Naive B cell (primary cell): ENCODE measurements around the gene ASXL2. TPM values are rescaled to one million over a fixed set of nuclear protein-coding genes. Genes with fewer than 3 reads are reported as not detected.
A peak's percentile ranks its signal among the peaks of the same experiment; 100 is the strongest.
"Not testable (repeated sequence)": the region's sequence is repeated elsewhere in the genome, so short reads cannot be mapped to it uniquely, and the experiment has no call there.

Experiments used
- ATAC-seq, 2 donors: fragments of 150-1000 bp; cut with Tn5 transposase; 2 replicates each; pipeline ENCODE4 v1.10.0; 2021; ENCODE audit warnings: low read depth in 2 of 2, mild to moderate bottlenecking in 2 of 2, moderate library complexity in 2 of 2
- DNase-seq: peaks from one replicate; pipeline ENCODE4 v3.0.0; 2022
- H3K27ac Mint-ChIP-seq, 6 donors: one replicate each; pipeline ENCODE4 v1.8.0; 2020 to 2022; ENCODE audit warnings: mild to moderate bottlenecking in 6 of 6, mixed read lengths in 6 of 6, moderate library complexity in 5 of 6, inconsistent platforms in 2 of 6
- H3K27me3 Mint-ChIP-seq, 3 donors: one replicate each; pipeline ENCODE4 v1.8.0; 2021 to 2022; ENCODE audit warnings: mixed read lengths in 3 of 3, mild to moderate bottlenecking in 1 of 3
- H3K36me3 Mint-ChIP-seq, 2 donors: one replicate each; pipeline ENCODE4 v1.8.0; 2020 to 2022; ENCODE audit warnings: mixed read lengths in 2 of 2, inconsistent platforms in 1 of 2, mild to moderate bottlenecking in 1 of 2
- H3K4me1 Mint-ChIP-seq, 3 donors: one replicate each; pipeline ENCODE4 v1.8.0; 2020 to 2022; ENCODE audit warnings: mixed read lengths in 3 of 3, inconsistent platforms in 1 of 3, mild to moderate bottlenecking in 1 of 3, moderate library complexity in 1 of 3
- H3K4me3 Mint-ChIP-seq, 8 donors: one replicate each; pipeline ENCODE4 v1.8.0; 2020 to 2022; ENCODE audit warnings: mild to moderate bottlenecking in 8 of 8, mixed read lengths in 8 of 8, moderate library complexity in 8 of 8, inconsistent platforms in 2 of 8
- H3K9me3 Mint-ChIP-seq, 7 donors: one replicate each; pipeline ENCODE4 v1.8.0; 2020 to 2022; ENCODE audit warnings: mixed read lengths in 7 of 7, mild to moderate bottlenecking in 5 of 7, inconsistent platforms in 2 of 7, moderate library complexity in 1 of 7
- polyA plus RNA-seq, 6 donors: library from polyadenylated mRNA; unstranded; fragments of 300-500 nt; fragmentation: Illumina TruSeq; gene quantifications; one replicate each; pipeline ENCODE4 v1.2.3, GENCODE V29; 2021; ENCODE audit warnings: low read depth in 6 of 6

Gene ASXL2
- polyA plus RNA-seq, 6 donors from 2014 or later = 2.6 to 13.8 (median 8.9) TPM

DNA sequence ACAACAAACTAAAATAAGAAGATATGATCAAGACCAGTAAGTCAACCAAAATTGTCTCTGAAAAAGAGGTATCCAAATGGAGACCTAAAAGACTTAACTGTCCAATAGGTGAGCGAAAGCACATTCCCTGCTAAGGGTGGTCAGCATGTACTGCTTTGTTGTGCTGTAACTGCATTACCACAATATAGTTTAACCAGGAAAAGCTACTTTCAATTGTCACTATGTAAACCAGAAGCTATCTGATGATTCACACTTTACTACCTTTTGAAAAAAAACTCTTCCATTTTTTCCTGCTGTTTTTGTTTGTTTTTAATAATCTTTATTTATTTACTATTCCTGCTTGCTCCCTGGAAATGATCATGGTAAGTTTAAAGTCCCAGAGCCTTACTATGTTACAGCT is 36.1 kb downstream of the ASXL2 start:
- Mint-ChIP-seq H3K9me3 (peaks cover 0 to 2% (median 0%) of the 10 kb centered on the region in 7 donors), H3K4me1 (peaks cover 0 to 4% (median 2%) of the 10 kb centered on the region in 3 donors), H3K27ac (no peak overlapping the region), H3K36me3 (peaks cover 3 to 9% of the 10 kb centered on the region in 2 donors), H3K4me3 (no peak overlapping the region), H3K27me3 (no peaks in the 10 kb centered on the region)
- DNase-seq = no peak
- ATAC-seq = no peak

- peaks cover 0 to 7% (median 0%) of the 10 kb centered on the region in 7 donors for H3K9me3 Mint-ChIP-seq
- ATAC-seq = no peak
- peak overlapping the region in 1 of 6 donors; percentile 69 for H3K27ac Mint-ChIP-seq
- no peak overlapping the region for H3K4me3 Mint-ChIP-seq
- DNase-seq = no peak
- H3K27me3 Mint-ChIP-seq = no peaks in the 10 kb centered on the region
- peaks cover 0 to 4% (median 2%) of the 10 kb centered on the region in 3 donors for H3K4me1 Mint-ChIP-seq
- H3K36me3 Mint-ChIP-seq = peaks cover 7 to 8% of the 10 kb centered on the region in 2 donors
These were observed 40.0 kb downstream of the ASXL2 start for GRCh38 chr2:25838152-25838756.

DNA sequence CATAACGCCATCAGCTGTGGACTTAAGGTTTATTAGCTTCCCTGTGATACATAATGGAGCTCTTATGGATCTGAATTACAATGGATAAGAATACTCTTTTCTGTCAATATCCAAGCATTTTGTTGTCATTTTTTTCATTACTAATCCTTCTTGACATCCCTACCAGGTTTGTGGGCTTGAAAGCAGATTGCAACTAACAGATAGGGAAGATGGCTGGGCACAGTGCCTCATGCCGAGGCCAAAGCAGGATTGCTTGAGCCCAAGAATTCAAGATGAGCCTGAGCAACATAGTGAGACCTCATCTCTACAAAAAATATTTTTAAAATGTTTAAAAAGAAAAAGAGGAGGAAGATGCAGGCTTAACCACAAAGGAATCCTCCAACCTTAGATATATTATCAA is 42.4 kb downstream of the ASXL2 start:
- peaks cover 0 to 24% (median 17%) of the 10 kb centered on the region in 7 donors for H3K9me3 Mint-ChIP-seq
- peaks cover 0 to 4% (median 2%) of the 10 kb centered on the region in 3 donors for H3K4me1 Mint-ChIP-seq
- no peak overlapping the region for H3K4me3 Mint-ChIP-seq
- no peak for DNase-seq
- no peak for ATAC-seq
- H3K27me3 Mint-ChIP-seq = no peaks in the 10 kb centered on the region
- peak overlapping the region in 1 of 6 donors; percentile 7 for H3K27ac Mint-ChIP-seq
- H3K36me3 Mint-ChIP-seq = peaks cover 24 to 26% of the 10 kb centered on the region in 2 donors

GRCh38 chr2:25833566-25833965 is 44.7 kb downstream of the ASXL2 start:
- no peak overlapping the region for H3K27ac Mint-ChIP-seq
- ATAC-seq = no peak
- H3K36me3 Mint-ChIP-seq = peaks cover 31% of the 10 kb centered on the region in 2 donors
- H3K4me1 Mint-ChIP-seq = peaks cover 5 to 10% (median 6%) of the 10 kb centered on the region in 3 donors
- no peak for DNase-seq
- peak overlapping the region in 1 of 8 donors; percentile 44 for H3K4me3 Mint-ChIP-seq
- peaks cover 0 to 26% (median 18%) of the 10 kb centered on the region in 7 donors for H3K9me3 Mint-ChIP-seq
- no peaks in the 10 kb centered on the region for H3K27me3 Mint-ChIP-seq

GRCh38 chr2:25832897-25833296 is 45.4 kb downstream of the ASXL2 start:
- H3K9me3 Mint-ChIP-seq = peaks cover 0 to 26% (median 18%) of the 10 kb centered on the region in 7 donors

DNA sequence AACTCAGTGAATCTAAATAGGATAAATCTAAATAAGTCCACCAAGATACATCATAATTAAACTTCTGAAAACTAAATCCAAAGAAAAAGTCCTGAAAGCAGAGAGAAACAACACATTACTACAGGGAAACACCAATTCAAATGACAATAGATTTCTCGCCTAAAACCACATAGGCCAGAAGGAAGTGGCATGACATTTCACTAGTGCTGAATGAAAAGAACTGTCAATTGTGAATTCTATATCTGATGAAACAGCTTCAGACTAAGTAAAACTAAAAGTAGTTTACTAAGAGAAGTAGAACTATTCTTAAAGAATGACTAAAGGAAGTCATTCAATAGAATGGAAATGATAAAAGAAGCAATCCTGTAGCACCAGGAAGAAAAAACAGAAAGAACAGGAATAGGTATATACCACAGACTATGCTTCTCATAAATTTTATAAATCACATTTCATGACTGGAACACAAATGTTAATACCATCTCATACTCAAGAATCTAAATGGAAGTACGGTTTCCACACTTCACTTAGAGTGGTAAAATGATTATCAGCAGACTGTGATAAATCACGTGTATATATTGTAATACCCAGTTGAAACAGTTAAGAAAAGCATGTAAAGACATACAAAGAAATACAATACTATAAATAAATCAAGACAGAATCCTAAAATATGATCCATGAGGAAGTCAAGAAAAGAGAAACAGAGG is 46.4 kb downstream of the ASXL2 start:
- Mint-ChIP-seq H3K4me3 (no peak overlapping the region), H3K36me3 (peaks cover 31 to 33% of the 10 kb centered on the region in 2 donors), H3K4me1 (peaks cover 6 to 10% (median 6%) of the 10 kb centered on the region in 3 donors), H3K27ac (no peak overlapping the region), H3K27me3 (no peaks in the 10 kb centered on the region), H3K9me3 (peaks cover 0 to 26% (median 18%) of the 10 kb centered on the region in 7 donors)
- no peak for ATAC-seq
- no peak for DNase-seq

More at GRCh38 chr2:25832897-25833296, 45.4 kb downstream of the ASXL2 start:
- H3K27me3 Mint-ChIP-seq = no peaks in the 10 kb centered on the region
- ATAC-seq (no peak), DNase-seq (no peak)
- peaks cover 29 to 31% of the 10 kb centered on the region in 2 donors for H3K36me3 Mint-ChIP-seq
- no peak overlapping the region for H3K4me3 Mint-ChIP-seq
- peaks cover 5 to 10% (median 6%) of the 10 kb centered on the region in 3 donors for H3K4me1 Mint-ChIP-seq
- no peak overlapping the region for H3K27ac Mint-ChIP-seq

DNA sequence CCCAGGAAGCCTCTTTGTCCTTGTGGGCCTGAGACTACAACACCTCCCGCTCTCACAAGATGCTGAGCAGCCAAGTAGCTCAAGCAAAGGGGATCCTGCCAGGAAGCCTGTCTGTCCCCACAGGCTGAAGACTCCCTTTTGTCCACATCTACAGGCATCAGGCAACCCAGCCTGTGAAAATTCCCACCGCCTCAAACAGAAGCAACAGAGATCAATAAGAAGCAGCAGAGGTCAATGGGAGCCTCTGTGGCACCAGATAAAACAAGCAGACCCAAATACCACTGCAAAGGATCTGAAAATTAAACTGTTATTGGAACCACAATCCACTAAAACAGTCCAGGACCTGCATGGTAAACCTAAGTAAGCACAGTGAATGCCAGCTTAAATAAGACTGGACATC is 48.5 kb downstream of the ASXL2 start:
- peak overlapping the region in 1 of 6 donors; percentile 74 for H3K27ac Mint-ChIP-seq

DNA sequence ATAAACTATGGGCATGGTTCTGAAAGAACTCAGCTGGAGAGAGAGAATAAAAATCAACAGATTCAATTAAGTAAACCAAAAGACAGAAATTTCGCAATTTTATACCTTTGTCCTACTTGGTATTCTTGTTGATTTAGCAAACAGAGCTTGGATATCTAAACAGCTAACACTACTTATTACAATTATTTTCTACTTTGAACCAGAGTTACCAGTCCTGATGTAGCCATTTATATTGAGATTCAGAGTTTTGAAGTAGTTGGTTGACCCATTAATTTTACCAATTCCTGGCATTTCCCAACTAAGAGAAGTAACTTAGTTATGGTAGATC is 48.9 kb downstream of the ASXL2 start:
- no peak for DNase-seq
- peak overlapping the region in 2 of 6 donors; percentile 53 to 74 for H3K27ac Mint-ChIP-seq
- peaks cover 31 to 33% of the 10 kb centered on the region in 2 donors for H3K36me3 Mint-ChIP-seq
- H3K27me3 Mint-ChIP-seq = no peaks in the 10 kb centered on the region
- no peak overlapping the region for H3K4me3 Mint-ChIP-seq
- no peak for ATAC-seq
- peaks cover 0 to 26% (median 18%) of the 10 kb centered on the region in 7 donors for H3K9me3 Mint-ChIP-seq
- peaks cover 9 to 24% (median 20%) of the 10 kb centered on the region in 3 donors for H3K4me1 Mint-ChIP-seq

More for the DNA sequence above, 48.5 kb downstream of the ASXL2 start:
- H3K4me3 Mint-ChIP-seq = peak overlapping the region in 1 of 8 donors; percentile 57
- H3K4me1 Mint-ChIP-seq = peaks cover 9 to 20% (median 15%) of the 10 kb centered on the region in 3 donors
- peaks cover 0 to 26% (median 18%) of the 10 kb centered on the region in 7 donors for H3K9me3 Mint-ChIP-seq
- H3K36me3 Mint-ChIP-seq = peaks cover 31 to 33% of the 10 kb centered on the region in 2 donors
- no peaks in the 10 kb centered on the region for H3K27me3 Mint-ChIP-seq
- no peak for ATAC-seq
- DNase-seq = no peak

GRCh38 chr2:25828532-25829376 is 49.5 kb downstream of the ASXL2 start:
- not testable (repeated sequence) for H3K4me3 Mint-ChIP-seq, H3K27me3 Mint-ChIP-seq, DNase-seq, ATAC-seq
- Mint-ChIP-seq H3K36me3 (peaks cover 27 to 33% of the 10 kb centered on the region in 2 donors), H3K27ac (peak overlapping the region in 1 of 6 donors; percentile 53), H3K9me3 (peaks cover 0 to 22% (median 15%) of the 10 kb centered on the region in 7 donors), H3K4me1 (peaks cover 9 to 24% (median 20%) of the 10 kb centered on the region in 3 donors)

GRCh38 chr2:25825238-25825637 is 53.0 kb downstream of the ASXL2 start:
- peaks cover 7 to 10% of the 10 kb centered on the region in 2 donors for H3K36me3 Mint-ChIP-seq
- DNase-seq (no peak), ATAC-seq (no peak)
- no peaks in the 10 kb centered on the region for H3K9me3 Mint-ChIP-seq
- H3K27me3 Mint-ChIP-seq = no peaks in the 10 kb centered on the region
- H3K4me3 Mint-ChIP-seq = no peak overlapping the region
- peaks cover 26 to 39% (median 38%) of the 10 kb centered on the region in 3 donors for H3K4me1 Mint-ChIP-seq
- peak overlapping the region in 1 of 6 donors; percentile 82 for H3K27ac Mint-ChIP-seq

DNA sequence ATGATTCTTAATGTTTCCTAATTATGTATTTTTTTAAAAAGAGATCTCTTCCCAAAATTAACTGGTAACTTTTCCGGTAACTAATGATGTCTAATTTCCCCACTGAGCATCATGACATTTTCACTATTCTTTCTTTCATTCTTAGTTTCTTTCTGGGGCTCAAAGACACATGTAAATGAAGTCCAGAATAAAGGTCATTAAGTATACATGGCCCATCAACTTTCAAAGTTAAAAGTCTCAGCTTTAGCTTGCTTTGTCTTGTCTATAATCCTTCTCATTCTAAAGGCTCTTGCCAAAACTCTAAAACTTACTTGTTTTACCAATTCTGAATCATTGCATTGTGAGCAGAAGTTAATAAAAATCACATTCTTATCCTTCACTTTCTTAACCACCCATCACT is 53.6 kb downstream of the ASXL2 start:
- Mint-ChIP-seq H3K4me3 (no peak overlapping the region), H3K9me3 (no peaks in the 10 kb centered on the region), H3K27me3 (no peaks in the 10 kb centered on the region), H3K36me3 (peaks cover 5 to 7% of the 10 kb centered on the region in 2 donors), H3K4me1 (peaks cover 26 to 35% (median 34%) of the 10 kb centered on the region in 3 donors), H3K27ac (peak overlapping the region in 1 of 6 donors; percentile 64)
- DNase-seq (no peak), ATAC-seq (no peak)

- Mint-ChIP-seq H3K4me3 (no peak overlapping the region), H3K4me1 (peaks cover 28 to 37% (median 33%) of the 10 kb centered on the region in 3 donors), H3K9me3 (no peaks in the 10 kb centered on the region), H3K36me3 (peaks cover 4 to 6% of the 10 kb centered on the region in 2 donors), H3K27me3 (no peaks in the 10 kb centered on the region), H3K27ac (no peak overlapping the region)
- DNase-seq (no peak), ATAC-seq (no peak)
These were observed 54.1 kb downstream of the ASXL2 start for GRCh38 chr2:25824216-25824615.
